Activated gamma-delta T cell treated with anti-CD3 and anti-CD28 coated beads, Interleukin-2, amount 50 U/mL, for 16 hours (primary cell): Measurements from ENCODE around the gene ATP11B.
"Not testable (repeated sequence)": the region's sequence is repeated elsewhere in the genome, so short reads cannot be mapped to it uniquely, and the experiment has no call there.

Experiments
- DNase-seq: peaks from one replicate; pipeline ENCODE4 v3.0.0-alpha.2; 2020; ENCODE audit warnings: low read depth

ATP11B gene

DNA sequence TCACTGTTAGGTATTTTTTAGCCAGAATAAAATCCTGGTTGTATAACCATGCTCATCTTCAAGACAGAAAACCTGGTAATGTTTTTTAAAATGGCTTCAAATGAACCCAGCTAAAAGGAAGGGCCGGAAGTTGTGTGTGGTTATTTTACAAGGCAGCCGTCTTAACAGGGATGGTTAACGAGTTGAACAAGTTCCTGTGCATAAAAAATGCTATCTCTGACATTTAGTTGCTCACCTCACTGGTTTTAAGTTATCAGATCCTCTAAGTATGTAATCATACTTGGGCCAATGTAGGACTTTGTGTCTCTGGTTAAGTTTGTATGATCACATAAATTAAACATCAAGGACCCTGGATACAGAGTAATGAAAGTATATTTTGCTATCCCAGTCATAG, 2.1 kb downstream of the ATP11B start:
- peak; percentile 22 for DNase-seq

DNA sequence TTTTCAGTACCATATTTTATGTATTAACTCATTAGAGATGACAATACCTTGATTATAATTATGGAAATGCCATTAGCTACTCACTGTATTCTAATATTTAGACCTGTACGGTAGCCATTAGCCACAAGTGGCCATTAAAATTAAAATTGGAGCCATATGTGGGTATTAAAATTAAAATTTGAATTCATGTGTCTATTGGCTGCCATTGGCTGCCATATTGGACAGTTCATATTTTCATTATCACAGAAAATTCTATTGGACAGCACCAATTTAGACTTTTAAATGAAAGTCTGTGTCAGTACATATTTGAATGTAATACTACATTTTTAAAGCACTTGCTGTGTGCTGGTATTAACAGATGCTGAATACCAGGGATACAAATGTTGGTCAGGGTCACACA, 3.0 kb downstream of the ATP11B start:
- DNase-seq: no peak

DNA sequence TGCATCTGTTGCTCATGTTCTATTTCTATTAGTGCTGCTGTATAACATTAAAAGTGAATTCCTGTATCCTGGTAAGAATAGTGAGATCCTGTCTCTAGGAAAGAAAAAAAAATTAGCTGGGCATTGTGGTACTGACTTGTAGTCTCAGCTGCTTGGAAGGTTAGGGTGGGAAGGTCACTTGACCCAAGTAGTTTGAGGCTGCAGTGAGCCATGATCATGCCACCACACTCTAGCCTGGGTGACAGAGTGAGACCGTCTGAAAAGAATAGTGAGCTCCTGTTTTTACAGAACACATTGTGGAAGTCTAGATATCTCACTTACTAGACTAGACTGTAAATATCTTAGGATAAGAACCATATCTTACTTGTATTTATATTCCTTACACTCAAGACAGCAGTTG, 4.6 kb downstream of the ATP11B start:
- DNase-seq: no peak

DNA sequence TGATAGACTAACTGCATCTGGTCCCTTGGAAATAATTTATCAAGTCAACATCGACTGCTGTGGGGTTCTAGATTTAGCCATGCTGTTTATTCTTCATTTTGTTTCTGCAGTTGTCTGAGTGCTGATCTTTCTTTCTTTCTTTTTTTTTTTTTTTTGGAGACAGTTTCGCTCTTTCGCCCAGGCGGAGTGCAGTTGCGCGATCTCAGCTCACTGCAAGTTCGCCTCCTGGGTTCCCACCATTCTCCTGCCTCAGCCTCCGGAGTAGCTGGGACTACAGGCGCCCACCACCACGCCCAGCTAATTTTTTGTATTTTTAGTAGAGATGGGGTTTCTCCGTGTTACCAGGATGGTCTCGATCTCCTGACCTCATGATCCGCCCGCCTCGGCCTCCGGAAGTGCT, 5.8 kb downstream of the ATP11B start:
- DNase-seq: not testable (repeated sequence)

DNA sequence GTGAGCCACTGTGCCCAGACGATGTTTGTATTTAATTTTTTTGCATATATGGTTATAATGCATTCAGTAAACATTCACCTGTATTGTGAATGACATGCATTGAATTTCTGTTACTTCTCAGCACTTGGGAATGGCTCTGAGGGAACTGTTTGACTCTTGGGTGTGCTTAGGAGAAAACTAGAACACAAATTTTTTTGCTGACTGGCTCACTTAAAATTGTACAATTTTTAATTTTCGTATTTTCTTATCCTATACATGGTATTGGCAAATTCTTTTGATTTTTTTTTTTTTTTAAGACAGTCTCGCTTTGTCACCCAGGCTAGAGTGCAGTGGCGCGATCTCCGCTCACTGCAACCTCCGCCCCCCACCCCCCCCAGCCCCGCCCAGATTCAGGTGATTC, 7.2 kb downstream of the ATP11B start:
- no peak for DNase-seq

DNA sequence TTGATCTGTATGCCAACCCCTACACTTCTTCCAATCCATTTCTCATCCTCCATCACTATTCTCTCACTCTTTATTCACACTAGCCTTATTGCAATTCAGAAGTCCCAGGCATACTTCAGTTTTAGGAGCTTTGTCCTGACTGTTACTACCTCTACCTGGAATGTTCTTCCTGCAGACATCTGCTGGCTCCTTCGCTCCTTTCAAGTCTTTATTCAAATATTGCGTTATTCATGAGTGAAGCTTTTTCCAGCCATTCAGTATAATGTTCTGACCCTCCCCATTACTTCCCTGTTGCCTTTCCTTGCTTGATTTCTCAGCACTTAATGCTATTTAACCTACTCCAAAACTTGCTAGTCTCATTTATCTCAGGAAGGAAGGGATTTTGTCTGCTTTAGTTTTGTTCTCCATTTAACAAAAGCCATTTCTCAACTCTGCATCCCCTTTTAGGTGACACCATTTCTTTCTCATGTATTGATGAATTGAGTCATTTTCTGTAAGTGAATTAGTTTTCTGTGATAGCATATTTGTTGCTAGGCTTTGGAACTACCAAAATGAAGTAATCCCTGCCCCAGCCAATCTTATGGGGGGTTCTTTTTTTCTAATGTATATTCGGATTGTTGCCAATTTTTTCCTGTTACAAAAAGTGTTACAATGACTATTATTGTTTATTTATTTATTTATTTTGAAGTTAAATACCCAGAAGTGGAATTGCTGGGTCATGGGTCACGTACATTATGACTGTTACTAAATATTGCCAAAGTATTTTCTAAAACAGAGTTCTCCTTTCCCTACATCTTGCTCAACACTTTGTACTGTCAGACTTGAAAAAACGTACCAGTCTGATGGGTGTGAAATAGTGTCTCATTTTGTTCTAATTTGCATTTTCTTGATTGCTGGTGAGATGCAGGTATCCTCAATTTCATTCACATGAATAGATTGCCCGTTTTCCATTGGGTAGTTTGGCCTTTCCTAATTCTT, 9.4 kb downstream of the ATP11B start:
- no peak for DNase-seq

DNA sequence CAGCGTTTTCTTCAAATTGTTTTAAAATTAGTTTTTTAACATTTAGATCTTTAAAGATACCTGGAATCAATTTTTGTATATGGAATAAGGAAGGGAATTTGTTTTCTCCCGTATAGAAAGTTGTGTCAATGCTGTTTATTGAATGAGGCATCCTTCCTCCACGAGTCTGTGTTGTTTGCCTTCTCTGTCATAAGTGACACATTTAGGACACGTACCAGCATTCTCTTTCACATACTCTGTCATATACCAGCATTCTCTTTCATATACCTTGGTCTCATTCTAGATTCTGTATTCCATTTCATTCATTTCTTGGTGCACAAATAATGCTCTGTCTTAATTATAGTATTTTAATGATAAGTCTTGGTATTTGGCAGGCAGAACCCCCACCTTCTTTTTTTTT, 10.3 kb downstream of the ATP11B start:
- no peak for DNase-seq

DNA sequence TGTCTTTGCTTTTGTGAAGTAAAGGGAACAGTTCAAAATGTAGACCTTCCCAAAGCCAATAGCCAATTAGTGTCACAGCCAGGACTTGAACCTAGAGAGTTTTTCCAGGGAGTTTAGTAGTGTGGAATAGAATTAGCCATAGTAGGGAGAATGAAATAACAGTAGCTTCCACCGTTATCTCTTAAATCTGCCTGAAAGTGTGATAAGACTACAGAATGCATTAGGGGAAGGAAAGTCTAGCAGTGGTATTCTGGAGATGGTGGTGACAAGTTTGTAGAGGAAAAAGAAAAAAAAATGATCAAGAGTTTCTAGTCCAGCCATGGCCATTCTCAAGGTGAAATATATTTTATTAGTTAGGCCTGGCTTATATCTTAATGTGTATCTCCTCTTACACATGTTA, 13.8 kb downstream of the ATP11B start:
- DNase-seq: no peak

DNA sequence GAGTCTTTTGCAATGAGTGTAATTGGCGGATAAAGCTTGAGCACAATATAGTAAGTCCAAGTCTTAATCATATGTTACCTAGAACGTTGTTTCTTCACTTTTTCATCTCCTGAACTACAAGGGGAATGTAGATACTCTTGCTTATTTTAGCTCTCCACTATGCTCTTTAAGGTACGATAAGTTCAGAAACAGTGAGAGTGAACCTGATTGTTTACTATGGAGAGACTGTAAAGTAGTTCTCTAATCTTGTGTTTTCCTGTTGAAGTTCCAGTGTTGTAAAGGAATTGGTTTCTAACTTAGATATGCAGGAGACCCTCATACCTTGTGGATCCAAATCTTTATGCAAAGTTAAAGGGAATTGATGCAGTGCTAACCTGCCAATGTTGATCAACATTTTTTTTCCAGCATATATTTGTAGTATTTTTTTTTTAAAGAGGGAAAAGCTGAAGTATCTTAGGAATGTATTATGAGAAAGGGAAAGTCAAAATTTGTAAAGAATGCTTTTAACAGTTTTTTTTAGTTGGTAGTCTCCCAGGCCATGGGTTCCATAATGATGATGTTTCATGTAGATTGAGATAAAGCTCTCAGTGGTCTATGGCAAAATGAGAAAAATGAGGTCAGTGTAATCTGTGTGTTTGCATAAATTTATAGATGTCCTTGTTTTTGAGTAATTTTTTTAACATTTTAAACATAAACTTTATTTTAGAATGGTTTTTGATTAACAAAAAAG, 14.9 kb downstream of the ATP11B start:
- DNase-seq: no peak

DNA sequence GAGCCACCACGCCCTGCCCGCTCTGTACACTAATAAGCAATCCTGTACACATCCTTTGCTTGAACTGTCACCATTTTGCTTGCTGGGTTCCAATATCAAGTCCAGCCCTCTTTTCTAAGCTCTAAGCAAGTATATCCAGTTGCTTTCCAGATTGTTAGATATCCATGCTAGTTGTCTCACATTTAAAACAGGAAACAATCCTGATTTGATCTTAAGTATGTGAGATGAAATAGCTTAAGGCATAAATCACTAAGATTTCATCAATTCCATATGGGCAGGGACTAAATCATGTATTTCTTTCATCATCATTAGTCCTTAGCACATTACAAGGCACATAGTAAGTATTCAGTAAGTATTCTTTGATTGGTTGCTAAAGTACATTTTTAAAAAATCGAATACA, 16.2 kb downstream of the ATP11B start:
- no peak for DNase-seq

DNA sequence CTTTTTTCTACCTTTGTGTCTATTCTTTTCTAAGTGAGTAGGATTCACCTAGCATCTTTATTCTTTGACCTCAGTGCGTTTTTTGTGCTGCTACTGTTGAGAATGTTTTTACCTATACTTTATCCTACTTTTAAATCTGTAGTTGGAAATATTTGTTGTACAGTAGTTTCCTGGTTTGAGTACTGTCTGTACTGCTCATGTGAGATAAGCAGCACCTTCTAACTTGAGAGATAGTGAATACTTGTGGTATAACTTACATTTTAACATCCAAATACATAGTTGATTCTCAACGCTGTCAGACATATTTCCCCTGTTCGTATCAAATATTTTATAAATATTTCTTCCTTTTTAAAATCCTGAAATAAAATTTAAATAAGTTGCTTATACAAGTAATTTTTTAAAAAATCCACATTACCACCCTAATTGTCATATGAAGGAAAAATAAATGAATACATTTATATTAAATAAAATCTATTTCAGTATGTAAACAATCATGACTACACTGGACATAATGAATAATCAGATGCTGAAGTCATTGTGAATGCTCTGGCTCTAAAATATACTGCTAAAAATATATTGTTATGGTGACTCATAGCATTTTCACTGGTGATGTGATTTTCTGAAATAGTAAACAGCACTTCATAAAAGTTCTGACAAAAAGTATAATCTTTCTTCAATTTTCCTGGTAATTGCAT, 17.4 kb downstream of the ATP11B start:
- no peak for DNase-seq

DNA sequence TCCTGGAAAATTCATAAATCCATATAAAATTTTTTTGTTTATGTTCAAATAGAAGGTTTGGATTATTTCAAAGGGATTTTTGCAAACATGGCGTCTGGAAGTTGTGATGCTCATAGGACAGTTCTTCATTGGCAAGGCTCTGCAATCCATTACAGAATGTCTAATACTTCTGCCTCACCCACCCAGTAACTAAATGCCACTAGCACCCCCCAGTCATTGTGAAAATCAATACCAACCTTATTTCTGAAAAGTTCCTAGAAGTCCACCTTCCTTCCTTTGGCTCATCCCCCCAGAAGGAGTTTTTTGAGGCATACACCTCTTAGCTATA, 17.9 kb downstream of the ATP11B start:
- DNase-seq: no peak

DNA sequence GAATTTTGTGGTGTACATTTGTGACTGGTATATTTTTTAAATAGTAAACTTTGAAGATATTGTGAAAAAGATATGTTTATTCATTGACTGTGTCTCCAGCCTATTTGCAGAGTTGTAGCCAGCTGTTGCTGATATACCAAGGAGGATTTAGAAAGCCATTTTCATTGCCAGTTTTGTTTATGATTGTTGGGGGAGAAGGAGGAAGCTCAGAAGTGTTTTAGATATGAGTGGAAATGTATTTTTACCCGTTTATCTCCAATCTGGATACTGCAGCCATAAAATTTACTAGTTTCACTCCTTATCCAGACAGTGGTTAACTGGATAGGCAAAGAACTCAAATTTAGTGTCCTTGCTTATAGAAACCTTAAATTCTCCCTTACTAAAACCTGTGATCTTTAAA, 18.8 kb downstream of the ATP11B start:
- no peak for DNase-seq

DNA sequence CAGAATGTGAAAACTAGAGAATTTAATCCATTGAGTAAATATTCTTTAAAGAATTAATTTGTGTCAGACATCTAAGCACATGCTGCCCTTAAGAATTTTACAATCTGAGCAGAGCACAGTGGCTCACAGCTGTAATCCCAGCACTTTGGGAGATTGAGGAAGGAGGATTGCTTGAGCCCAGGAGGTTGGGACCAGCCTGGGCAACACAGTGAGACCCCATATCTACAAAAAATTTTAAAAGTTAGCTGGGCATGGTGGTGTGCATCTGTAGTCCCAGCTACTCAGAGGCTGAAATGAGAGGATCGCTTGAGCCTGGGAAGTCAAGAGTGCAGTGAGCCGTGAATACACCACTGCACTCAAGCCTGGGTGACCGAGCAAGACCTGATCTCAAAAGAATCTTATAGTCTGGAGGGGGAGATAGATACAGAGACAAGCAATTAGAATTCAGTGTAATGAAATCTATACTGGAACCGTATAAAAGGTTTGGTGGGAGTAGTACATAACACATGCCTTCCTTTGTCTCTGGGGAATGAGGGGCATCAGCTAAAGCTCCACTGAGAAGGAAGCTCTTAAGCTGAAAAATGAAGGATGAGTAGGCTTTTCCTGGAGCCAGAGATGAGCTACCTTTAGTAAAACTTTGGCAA, 21.2 kb downstream of the ATP11B start:
- DNase-seq: no peak

DNA sequence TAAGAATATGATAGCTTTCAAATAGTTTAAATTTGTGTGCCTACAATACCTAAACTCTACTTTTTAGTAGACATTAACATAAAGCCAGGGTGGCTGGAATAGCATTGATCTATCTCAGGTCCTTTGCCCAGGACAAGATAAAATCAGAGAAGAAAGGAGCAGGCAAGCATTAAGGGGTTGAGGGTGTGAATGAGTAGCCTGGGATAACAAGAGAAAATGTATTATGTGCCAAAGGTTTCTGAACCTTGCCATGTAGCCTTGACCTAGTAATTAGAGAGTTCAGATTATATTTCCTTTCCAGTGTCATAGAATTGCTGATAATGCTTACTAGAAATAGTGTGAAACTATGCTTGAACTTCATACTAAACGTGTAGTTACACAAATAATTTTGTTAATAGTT, 22.9 kb downstream of the ATP11B start:
- no peak for DNase-seq

DNA sequence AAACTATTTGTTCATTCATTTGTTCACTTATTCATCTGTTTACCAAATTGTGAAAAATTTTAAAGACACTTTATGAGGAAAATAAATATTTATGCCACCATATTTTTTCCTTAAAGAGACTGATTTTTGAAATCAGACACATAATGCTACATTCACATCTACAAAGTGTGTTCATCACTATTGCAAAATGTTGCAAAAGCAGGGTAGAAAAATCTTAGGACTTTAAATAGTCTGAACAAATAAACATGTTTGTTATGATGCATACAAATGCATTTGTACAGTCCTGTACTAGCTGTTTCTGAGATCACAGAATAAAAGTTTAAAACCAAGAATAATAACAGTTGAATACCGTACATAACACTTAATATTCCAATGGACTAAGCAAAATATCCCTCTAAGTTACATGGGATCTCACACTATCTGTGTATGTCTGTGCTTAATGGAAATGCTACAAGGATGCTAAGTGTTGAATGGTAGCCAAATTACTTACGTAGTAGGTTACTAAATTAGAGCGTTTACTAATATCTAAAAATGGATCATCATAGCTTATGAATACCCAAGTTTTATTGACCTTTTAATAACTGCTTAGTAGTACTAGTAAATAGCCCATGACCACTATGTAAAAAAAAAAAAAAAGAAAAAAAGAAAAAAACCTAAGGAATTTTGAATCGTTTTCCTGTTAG, 25.1 kb downstream of the ATP11B start:
- DNase-seq: no peak

DNA sequence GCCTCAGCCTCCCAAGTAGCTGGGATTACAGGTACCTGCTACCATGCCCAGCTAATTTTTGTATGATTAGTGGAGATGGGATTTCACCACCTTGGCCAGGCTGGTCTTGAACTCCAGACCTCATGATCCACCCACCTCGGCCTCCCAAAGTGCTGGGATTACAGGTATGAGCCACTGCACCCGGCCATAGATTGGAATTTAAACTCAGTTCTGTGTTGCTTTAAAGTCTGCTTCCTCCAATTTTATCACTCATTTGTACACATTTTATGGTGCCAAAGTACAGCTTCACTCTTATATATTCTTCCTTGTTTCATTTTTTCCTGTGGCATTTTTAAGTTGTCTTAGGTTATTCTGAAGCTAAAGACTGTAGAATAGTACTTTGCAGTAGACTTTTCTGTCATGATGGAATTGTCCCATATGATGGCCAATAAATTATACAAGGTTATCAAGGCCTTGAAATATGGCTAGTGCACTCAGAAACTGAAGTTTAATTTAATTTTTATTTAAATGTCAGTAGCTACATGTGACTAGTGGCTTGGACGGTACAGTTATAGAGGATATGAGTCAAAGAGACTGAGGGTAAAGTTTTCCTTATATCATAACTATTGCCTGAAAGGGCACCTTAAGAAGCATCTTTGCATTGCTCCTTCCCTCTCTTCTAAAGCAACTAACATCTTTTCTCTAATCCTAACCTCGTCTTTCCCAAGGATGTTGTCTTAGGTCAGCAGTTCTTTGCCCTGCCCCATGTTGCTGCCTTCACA, 28.1 kb downstream of the ATP11B start:
- no peak for DNase-seq

DNA sequence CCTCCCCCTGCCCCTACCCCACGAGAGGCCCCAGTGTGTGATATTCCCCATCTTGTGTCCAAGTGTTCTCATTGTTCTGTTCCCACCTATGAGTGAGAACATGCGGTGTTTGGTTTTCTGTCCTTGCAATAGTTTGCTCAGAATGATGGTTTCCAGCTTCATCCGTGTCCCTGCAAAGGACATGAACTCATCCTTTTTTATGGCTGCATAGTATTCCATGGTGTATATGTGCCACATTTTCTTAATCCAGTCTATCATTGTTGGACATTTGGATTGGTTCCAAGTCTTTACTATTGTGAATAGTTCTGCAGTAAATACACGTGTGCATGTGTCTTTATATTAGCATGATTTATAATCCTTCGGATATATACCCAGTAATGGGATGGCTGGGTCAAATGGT, 29.0 kb downstream of the ATP11B start:
- DNase-seq: not testable (repeated sequence)

DNA sequence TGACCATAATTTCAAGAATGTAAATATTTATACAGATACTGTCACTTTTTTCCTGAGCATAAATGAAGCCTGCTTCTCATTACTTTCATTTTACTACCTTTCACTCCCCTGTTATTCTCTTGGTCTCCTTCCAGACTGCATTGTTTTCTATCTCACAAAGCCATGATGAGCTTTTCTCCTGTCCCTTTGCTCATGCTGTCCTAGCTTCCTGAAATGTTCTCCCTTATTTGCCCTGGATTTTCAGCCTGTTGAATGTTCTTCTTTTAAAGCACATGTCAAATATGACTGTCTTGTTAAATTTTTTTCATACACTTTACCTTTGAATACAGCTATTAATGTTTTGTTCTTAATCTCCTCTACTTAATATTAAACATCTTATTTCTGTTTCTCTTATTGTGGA, 31.7 kb downstream of the ATP11B start:
- DNase-seq: no peak

DNA sequence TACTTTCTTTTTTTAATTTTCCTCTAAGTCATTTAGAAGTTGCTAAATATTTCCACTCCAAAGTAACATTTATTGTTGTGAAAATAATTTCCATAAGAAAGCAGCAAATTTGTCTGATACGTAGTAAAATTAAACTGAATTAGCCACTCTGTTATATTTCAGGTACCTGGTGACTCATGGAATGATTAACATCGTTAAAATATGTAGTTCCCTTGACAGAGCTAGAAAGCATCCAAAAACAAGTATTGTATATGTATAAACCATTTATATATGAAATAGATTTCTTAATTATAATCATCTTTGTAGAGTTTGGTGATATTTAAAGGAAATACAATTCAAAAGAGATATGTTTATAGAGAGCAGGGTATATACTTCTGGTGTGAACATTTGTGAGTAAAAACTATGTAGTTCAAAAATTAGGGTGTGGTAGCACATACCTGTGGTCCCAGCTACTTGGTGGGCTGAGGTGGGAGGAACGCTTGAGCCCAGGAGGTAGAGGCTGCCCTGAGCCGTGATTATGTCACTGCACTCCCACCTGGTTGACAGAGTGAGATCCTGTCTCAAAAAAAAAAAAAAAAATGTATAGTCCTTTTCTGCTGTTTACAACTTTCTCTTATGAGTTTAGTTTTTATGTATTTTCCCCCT, 36.6 kb downstream of the ATP11B start:
- DNase-seq: no peak
